ENCODE results near the gene SLX1A.

- TF ChIP-seq POLR2A (IDR thresholded peaks at IDR 0.05): no peak
- TF ChIP-seq, protein P1, sequence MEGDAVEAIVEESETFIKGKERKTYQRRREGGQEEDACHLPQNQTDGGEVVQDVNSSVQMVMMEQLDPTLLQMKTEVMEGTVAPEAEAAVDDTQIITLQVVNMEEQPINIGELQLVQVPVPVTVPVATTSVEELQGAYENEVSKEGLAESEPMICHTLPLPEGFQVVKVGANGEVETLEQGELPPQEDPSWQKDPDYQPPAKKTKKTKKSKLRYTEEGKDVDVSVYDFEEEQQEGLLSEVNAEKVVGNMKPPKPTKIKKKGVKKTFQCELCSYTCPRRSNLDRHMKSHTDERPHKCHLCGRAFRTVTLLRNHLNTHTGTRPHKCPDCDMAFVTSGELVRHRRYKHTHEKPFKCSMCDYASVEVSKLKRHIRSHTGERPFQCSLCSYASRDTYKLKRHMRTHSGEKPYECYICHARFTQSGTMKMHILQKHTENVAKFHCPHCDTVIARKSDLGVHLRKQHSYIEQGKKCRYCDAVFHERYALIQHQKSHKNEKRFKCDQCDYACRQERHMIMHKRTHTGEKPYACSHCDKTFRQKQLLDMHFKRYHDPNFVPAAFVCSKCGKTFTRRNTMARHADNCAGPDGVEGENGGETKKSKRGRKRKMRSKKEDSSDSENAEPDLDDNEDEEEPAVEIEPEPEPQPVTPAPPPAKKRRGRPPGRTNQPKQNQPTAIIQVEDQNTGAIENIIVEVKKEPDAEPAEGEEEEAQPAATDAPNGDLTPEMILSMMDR (IDR thresholded peaks at IDR 0.05): no peak
These were observed 36.5 kb upstream of the SLX1A start for GRCh38 chr16:30157214-30157613.

Data from body of pancreas (tissue), 4 donors.